Liver (tissue), 3 donors: Measurements from ENCODE around the gene TRNAU1AP.

Source experiments
- CTCF ChIP-seq: fragments of 150-350 bp; IDR thresholded peaks from 2 replicates; pipeline ENCODE4 v1.5.1; 2017; ENCODE audit warnings: improper control_type of control experiment, low read depth, low read length; ENCODE audit not compliant: missing input control
- EGR1 ChIP-seq, 2 donors: IDR thresholded peaks; 2 replicates each; pipeline ENCODE4 v1.6.1; 2016 to 2018; ENCODE audit warnings: antibody characterized with exemption in 2 of 2, low read depth in 2 of 2
- RXRA ChIP-seq, 2 donors: IDR thresholded peaks; 2 replicates each; pipeline ENCODE4 v1.6.1; 2017 to 2018; ENCODE audit warnings: antibody characterized with exemption in 2 of 2, mild to moderate bottlenecking in 1 of 2
- ZBTB33 ChIP-seq: IDR thresholded peaks from 2 replicates; pipeline ENCODE4 v1.6.1; 2016; ENCODE audit warnings: antibody characterized with exemption
- donor health status: healthy.
- donor health status: healthy.

GRCh38 chr1:28548318-28548717 lies 4.6 kb upstream of the TRNAU1AP start:
- TF ChIP-seq CTCF (no peak), RXRA (IDR thresholded peaks at IDR 0.05) (no peak), EGR1 (IDR thresholded peaks at IDR 0.05; ENCODE audit: low read depth in 2 of 2) (no peak), ZBTB33 (no peak)
